KG1 (cell line): ENCODE data around the gene PPP2R2D.
"Not testable (repeated sequence)": the region's sequence is repeated elsewhere in the genome, so short reads cannot be mapped to it uniquely, and the experiment has no call there.

ENCODE experiments used
- DNase-seq: peaks from one replicate; lab custom pipeline; 2025; lab: John Stamatoyannopoulos, UW

The PPP2R2D gene

DNA sequence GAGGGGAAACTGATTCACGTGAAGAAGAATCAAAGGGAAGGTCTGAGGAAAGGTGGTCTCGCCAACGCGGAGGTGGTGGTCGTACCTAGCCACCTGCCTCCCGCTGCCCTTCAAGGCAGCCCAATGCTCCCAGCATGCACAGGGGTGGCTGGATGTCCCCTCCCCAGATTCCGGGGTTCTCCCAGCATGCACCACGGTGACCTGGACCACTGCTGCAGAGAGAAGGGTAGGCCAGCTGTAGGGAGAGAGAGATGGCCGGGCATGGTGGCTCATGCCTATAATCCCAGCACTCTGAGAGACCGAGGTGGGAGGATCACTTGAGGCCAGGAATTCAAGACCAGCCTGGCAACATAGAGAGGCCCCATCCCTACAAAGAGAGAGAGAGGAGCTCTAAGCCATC, 32.4 kb upstream of the PPP2R2D start:
- DNase-seq: no peak

DNA sequence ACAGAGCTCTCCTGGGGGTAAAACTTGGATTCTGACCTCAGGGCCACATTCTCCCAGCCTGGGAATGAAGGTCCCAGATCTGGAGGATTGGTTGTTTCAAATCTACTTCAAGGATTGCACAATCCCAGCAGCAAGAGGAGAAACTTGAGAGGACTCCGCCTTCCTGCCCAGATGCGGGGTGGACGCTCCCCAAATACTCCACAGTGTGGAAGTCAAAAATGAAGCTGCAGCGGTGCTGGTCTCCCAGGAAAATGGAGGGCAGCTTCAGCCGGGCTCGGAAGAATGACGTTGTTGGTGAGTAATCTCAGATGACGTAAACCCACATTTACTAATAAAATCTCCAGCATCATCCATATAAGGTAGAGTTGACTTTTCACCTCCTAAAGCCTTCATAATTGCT, 31.5 kb upstream of the PPP2R2D start:
- no peak for DNase-seq

DNA sequence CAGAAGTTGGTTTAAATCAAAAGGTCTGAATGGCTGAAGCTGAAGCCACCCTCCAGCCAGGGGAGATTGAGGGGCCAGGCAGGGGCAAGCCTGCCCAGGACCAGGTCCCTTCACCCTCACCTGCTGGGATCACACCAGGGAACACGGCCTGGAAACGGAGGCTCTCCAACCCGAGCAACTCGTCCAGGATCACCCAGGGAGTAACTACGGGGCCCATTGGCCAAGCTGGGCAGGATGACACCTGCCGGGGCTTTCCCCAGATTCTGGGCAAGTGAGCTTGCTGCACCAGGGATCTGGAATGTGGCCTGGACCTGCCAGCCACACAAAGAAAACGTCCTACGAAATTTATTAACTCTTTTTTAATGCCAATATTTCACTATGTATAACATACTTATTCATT, 30.4 kb upstream of the PPP2R2D start:
- DNase-seq: no peak

DNA sequence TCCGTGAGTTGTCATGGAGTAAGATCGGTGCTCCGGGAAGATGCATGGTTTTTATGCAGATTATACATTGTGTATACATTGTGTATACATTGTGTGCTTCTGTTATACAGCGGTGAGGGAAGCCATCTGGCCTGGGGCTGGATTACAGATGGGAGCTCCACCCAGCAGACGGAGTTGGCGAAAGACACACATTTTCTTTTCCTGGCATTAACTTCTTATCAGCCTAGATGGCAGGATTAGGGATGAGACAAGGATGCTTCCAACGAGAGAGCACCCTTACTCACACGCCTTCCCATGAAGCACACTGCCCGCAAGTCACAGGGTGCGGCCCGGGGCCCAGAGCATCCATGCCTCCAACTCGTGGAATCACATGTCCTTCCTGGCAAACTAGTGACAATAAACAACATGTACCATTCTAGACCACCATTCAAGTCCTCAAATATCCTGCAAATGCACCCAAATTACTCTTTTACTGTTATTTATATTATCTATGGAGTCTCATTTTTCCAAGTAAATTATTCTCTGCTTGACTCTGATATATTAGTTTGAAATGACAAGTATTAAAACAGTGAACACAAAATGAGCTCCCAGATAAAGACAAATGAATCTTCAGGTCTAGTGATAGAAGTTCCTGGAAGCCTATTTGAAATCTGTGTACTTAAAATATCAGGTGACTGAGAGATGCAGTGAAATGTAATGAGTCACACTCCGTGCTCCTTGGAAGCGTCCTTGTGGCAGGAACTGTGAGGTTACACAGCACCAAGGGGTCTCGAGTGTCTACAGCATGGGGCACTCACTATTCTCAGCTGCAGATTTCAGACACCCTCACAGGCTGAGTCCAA, 29.8 kb upstream of the PPP2R2D start:
- no peak for DNase-seq

DNA sequence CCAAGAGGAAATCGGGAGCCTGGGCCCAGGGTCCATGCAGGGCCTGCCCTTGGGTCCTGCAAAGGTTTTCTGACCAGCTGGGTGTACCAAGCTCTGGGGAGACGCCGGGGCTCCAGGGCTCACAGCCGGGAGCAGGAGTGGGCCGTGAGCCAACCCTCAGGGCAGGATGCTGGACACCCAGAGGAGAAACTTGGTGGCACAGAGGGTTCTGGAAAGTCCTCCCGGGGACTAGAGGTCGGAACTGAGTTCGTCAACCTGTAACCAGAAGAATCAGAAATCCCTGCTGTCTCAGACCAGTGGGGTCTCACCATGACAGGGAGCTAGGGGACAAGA, 29.2 kb upstream of the PPP2R2D start:
- no peak for DNase-seq

DNA sequence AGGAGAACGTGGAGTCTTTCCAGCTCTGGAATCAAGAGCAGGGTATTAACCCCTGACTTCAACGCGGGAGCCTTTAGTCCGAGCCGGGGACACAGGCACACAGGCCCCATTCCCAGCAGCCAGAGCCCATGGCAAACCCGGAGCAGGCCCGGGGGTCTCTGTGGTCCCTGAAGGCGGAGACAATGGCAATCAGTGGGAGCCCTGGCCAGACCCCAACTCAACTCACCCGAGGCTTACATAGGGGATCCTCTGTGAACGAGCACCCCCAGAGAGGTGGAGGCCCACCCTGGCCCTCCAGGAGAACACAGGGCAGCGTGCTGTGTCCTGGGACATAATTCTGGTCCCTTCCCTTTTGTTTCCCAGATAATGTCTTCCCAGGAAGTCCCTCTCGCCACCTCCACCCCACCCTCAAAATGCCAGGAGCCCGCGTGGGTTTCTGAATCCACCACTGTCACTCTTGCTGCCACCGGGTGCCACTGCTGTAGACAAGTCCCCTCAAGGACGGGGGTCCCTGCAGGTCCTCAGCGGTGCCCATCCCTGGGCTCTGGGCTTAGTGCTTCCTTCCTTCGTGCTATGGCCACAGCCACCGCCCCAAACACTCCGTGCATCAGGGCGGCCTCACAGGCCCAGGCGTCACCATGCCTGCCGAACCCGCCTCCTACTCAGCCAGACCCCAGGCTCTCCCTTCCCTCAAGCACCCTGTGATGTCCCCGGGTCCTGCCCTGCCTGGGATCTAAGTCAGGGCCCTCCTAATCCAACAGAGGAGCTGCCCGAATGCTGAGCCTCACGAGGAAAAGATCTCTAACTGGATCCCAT, 28.6 kb upstream of the PPP2R2D start:
- no peak for DNase-seq

DNA sequence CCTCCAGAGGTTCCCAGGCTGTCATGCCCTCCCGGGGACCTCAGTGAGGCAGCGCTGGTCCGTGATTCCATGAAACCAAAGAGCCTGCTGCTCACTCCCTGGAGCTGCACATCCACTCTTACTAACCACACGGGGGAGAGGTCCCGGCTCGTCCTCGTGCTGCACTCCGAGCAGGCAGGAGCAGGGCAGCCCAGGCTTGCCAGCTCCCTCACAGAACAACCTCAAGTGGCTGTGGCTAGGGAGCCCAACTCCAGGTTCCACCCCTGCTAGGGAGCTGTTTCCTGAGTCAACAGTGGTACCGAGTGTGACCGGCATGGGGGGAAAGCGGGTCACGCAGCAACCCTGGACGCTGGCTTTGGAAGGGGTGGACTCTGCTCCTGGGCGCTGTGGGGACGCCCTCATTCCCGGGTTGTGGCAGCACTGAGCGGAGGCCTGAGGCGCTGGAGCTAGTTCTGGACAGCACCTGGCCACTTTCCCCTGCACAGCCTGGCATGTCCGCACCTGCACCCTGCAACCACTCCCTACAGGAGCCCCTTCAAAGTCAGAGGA, 27.9 kb upstream of the PPP2R2D start:
- no peak for DNase-seq

DNA sequence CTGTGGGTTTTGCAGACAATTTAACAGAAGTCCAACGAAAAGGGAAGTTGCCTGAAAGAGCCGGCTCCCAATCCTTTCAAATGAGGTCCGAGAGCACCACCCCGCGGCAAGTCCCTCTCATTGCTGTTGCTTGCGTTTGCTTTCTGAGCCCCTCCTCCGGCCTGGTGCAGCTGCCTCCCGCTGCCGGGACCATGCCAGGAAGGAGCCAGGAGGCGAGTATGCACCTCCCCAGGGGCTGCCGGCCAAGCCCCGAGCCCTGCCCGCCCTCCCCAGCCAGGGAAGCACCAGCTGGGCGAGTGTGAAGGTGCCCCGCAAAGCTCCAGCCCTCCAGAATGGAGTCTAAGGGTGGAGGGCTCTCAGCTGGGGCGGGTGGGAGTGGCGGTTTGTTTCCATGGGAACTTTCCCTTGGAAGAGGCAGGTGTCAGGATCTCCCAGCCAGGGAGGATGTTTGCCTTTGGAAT, 25.8 kb upstream of the PPP2R2D start:
- DNase-seq: peak; percentile 42

DNA sequence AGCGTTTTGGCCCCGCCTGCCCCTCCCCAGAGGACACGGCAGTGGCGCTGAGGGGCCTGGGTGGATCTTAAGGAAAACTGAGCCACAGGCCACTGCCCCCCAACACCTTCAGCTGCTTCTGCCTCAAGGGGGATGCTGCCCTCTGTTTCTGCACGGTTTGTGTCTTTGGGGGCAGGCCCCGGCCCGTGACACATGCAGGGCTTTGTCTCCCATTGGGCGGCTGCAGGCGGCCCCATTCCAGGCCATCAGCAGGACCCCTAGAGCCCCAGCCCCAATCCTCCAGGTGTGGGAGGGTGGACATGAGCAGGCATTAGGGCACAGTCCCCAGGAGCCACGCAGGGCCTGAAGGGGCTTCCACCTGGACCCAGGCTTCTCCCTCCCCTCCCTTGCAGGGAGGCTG, 25.3 kb upstream of the PPP2R2D start:
- no peak for DNase-seq

DNA sequence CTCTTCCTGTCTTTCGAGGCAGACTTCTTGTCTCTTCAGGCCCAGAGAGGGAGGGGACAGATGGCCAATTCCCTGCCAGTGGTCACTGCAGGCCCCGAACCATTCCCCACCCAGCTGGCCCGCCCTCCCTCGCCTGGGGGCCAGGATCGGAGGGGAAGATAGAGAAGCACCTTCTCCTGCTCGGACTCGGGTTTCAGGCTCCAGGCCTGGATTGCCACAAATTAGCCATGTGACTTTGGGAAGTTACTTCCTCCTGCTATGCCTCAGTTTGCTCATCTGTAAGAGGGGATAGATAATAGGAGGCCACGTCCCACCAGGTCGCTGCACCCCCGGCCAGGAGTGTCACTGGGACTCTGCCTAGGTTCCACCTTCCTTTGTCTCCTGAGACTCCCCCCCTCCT, 24.8 kb upstream of the PPP2R2D start:
- DNase-seq: no peak

DNA sequence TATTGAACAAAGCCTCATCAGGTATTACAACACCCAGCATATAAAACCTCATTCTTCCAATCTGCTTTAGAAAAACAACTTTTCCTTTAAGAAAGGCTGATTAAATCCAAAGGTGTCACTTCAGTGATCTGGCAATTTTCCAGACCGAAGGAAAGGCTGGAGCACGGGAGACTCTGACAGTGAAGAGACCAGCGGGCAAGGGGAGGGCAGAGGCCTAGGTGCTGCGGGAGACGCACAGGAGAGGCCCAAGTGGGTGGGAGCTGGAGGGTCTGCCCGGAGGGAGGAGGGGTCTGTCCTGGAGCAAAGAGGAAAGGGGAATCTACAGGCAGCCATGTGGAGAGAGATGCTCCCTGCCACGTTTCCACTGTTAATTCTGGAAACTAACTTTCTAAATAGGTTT, 24.3 kb upstream of the PPP2R2D start:
- no peak for DNase-seq

DNA sequence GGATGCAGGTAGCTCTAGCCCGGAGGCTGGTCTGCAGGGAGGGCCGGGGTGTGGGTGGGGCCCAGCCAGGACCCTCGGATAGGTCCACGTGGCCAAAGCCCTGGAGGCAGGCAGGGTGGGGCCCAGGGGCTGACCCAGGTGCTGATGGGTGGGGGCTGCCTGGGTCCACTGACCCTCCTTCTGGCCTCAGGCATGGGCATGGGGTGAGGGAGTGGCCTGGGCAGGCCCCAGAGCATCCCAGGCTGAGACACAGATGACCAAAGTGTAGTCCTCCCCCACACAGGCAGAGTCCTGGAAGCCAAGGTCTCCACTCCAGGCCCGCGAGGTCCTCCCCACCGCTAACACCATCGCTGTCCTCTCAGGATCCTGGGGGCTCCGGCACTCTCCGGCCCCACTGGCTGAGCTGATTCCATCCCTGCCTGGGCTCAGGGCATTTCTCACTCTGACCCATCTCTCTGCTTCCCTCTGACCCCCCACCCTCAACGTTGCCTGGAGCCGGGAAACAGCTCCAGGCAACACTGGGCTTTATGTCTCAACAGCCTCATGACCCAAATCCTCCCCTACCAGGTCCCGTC, 20.7 kb upstream of the PPP2R2D start:
- no peak for DNase-seq

DNA sequence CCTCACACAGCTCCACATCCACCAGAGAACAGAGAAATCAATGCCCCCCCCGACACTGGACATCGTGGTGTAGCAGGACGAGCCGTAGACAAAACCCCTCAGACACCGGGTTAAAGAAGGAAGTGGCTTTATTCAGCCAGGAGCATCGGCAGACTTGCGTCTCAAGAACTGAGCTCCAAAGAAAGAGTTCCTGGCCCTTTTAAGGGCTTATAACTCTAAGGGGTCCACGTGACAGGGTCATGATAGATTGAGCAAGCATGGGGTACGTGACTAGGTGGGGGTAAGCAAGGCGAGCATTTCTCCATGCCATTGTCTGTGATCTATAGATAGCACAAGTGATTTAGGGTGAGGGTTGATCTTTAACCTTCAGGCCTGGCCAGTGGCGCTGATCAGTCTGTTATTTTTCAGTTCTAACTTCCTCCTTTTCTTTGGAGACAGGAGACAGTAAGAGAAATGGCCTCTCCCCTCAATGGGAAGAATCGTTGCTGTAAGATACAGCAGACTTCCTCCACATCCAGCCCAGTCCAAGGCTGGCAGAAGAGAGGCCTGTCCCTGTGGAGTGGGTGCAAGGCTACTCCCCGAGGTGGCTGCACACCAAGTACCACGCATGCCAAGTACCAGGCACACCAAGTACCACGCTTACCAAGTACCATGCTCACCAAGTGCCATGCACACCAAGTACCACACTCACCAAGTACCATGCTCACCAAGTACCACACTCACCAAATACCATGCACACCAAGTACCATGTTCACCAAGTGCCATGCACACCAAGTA, 19.5 kb upstream of the PPP2R2D start:
- DNase-seq: no peak

DNA sequence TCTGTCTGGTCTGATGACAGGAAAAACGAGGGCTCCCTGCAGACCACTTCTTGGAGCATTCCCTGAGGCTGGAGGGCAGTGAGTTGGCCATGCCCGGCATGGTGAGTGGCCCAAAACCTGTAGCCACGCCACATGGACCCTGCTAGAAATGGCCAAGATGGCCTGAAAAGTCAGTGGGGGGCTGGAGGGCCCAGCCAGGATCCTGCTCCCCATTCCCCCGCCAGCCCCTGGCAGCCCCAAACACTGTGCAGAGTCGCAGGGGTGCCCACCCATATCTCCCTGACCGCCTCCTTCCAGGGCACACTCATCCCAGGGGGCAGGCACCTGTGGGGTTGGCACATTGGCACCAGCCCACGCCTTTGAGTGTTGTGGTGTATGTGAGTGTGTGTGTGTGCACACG, 18.7 kb upstream of the PPP2R2D start:
- DNase-seq: no peak

DNA sequence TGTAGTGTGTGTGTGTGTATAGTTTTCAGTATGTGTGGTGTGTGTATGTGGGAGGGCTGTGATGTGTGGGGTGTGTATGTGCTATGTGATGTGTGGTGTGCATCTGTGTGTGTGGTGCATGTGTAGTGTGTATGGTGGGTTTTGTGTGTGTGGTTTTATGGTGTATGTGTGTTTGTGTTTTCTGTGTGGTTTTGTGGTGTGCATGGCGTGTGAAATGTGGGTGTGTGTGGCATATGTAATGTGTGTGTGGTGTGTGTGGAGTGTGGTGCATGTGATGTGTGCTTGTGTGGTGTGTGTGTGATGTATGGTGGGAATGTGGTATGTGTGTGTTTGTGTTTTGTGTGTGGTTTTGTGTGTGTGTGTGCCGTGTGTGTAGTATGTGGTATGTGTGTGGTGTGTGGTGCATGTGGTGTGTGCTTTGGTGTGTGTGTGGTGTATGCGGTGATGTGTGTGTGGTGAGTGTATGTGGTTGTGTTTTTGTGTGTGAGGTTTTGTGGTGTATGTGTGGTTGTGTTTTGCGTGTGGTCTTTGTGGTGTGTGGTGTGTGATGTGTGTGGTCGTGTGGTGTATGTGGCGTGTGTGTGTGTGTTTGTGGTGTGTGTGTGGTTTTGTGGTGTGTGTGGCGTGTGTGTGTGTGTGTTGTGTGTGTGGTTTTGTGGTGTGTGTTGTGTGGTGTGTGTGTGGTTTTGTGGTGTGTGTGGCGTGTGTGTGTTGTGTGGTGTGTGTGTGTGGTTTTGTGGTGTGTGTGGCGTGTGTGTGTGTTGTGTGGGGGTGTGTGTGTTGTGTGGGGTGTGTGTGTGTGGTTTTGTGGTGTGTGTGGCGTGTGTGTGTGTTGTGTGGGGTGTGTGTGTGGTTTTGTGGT, 18.0 kb upstream of the PPP2R2D start:
- DNase-seq: no peak

DNA sequence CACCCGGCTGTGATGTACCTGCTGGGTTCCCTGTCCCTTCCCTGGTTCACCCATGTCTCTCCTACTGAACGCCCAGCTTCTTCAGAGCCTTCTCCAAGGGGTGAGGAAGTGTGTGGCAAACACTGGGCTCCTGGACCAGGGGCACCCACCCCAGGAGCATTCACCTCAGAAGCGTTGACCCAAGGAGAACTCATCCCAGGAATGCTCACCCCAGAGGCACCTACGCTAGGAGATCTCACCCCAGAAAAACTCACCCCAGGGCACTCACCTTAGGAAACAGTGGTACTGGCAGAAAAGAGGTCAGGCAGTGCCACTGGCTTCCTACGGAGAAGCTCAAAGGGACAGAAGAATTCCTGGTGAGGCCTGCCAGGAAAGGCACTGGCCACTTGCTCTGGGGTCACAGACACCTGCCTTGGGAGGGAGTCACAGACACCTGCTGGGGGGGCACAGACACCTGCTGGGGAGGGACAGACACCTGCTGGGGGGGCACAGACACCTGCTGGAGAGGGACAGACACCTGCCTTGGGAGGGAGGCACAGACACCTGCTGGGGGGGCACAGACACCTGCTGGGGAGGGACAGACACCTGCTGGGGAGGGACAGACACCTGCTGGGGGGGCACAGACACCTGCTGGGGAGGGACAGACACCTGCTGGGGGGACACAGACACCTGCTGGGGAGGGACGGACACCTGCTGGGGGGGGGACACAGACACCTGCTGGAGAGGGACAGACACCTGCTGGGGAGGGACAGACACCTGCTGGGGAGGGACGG, 17.0 kb upstream of the PPP2R2D start:
- DNase-seq: not testable (repeated sequence)

DNA sequence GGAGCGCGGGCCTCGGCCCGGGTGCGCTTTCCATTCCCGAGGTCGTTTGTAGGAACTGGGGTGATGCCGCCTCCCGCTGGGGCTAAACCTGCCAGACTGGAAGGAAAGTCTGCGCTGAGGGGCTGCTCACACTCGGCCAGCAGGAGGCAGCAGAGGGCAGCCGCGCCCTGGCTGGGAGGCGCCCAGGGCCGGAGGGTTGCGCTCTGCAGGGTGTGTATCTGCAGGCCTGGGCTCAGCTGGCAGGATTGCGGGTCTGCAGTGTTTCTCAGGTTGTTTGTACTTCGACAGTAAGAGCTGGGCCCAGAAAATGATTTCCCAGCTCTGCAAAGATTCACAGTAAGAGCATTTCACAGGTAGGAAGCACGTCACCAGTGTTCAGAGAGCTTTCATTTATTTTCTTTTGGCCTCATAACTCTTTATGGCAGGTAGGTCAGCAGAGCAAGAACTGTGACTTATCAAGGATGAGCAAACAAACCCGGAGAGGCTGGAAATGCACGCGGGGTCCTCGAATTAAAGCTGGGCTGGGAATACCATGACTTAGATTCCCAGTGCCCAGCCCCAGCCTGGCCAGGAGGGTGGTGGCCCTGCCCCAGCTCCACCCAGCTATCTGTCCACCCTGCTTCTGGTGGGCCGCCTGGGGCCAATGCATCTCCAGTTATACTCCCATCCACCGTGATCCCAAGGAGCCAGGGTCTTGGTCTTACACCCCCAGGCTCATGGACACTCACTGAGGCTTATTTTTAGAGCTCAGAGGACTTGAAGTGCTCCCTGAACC, 15.2 kb upstream of the PPP2R2D start:
- peak; percentile 18 for DNase-seq

DNA sequence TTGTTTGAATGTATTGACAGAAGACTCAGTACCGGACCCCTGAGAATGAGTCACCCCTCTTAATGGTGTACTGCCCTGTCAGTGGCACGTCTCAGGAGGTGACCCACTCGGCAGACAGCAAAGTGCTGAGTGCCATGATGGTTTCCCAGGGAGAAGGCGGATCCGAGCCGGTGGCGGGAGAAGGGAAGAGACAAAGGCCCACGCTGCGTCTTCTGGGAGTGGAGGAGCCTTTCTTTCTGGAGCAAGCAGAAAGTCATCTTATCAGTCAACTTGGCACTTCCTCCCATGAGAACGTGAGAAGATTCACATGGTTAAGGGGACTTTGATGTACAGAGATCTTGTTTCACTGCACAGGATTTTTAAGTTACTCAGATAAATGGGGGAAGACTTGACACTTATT, 14.6 kb upstream of the PPP2R2D start:
- no peak for DNase-seq

DNA sequence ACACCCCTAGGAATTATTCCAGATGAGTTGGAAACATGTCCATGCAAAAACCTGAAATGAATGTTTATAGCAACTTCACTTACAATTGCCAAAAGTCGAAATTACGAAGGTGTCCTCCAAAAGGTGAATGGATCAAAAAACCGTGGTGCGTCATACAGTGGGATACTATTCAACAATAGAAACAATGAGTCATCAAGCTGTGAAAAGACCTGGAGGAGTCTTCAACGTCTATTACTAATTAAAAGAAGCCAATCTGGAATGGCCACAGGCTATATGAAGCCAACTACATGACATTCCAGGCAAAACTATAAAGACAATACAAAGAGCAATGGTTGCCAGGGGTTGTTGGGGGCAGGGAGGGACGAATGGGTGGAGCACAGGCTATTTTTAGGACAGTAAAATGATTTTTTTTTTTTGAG, 12.6 kb upstream of the PPP2R2D start:
- no peak for DNase-seq
